Neural cell (in vitro differentiated cells): ENCODE measurements around the gene ANKS1B. TPM values are rescaled to one million over a fixed set of nuclear protein-coding genes. Genes with fewer than 3 reads are reported as not detected.

Experiments used
- H2AFZ ChIP-seq: fragments of 200-600, 300-800 bp; sonication (generic), shearing (Covaris generic); 2 replicates; pipeline ENCODE4 v1.6.0; 2014; ENCODE audit warnings: low read depth, mild to moderate bottlenecking, antibody characterized with exemption, low read length, moderate library complexity
- H3F3A ChIP-seq: fragments of 200-600 bp; shearing (Covaris generic); 2 replicates; pipeline ENCODE4 v1.6.1; 2016; ENCODE audit warnings: mild to moderate bottlenecking, moderate library complexity, mixed read lengths, antibody characterized with exemption, low read length; ENCODE audit not compliant: insufficient read depth, poor library complexity, severe bottlenecking
- H3K27ac ChIP-seq: fragments of 200-600, 300-800 bp; sonication (generic), shearing (Covaris generic); 2 replicates; pipeline ENCODE4 v1.5.1; 2014; ENCODE audit warnings: mild to moderate bottlenecking, low read length, moderate library complexity
- H3K27me3 ChIP-seq: fragments of 300-800, 200-600 bp; sonication (generic), shearing (Covaris generic); 2 replicates; pipeline ENCODE4 v1.6.0; 2014; ENCODE audit warnings: mild to moderate bottlenecking, low read depth, low read length, moderate library complexity; ENCODE audit not compliant: insufficient read depth
- H3K36me3 ChIP-seq: fragments of 300-800, 200-600 bp; sonication (generic), shearing (Covaris generic); 2 replicates; pipeline ENCODE4 v1.5.1; 2014; ENCODE audit warnings: mild to moderate bottlenecking, antibody characterized with exemption, low read length, moderate library complexity; ENCODE audit not compliant: insufficient read depth
- H3K4me2 ChIP-seq: fragments of 300-800, 200-600 bp; sonication (generic), shearing (Covaris generic); 2 replicates; pipeline ENCODE4 v1.6.0; 2014; ENCODE audit warnings: mild to moderate bottlenecking, low read length
- H3K4me3 ChIP-seq: fragments of 300-800, 200-600 bp; sonication (generic), shearing (Covaris generic); 2 replicates; pipeline ENCODE4 v1.5.1; 2014; ENCODE audit warnings: mild to moderate bottlenecking, low read length, moderate library complexity
- H3K79me2 ChIP-seq: fragments of 200-600 bp; shearing (Covaris generic); replicated peaks from 2 replicates; pipeline ENCODE4 v1.6.0; 2014; ENCODE audit warnings: mild to moderate bottlenecking, low read length, moderate library complexity; ENCODE audit not compliant: insufficient read depth
- H3K9ac ChIP-seq: fragments of 300-800, 200-600 bp; sonication (generic), shearing (Covaris generic); 2 replicates; pipeline ENCODE4 v1.6.1; 2016; ENCODE audit warnings: mild to moderate bottlenecking, low read length, mixed read lengths
- H3K9me2 ChIP-seq: fragments of 200-600 bp; shearing (Covaris generic); 2 replicates; pipeline ENCODE4 v1.6.1; 2016; ENCODE audit warnings: mild to moderate bottlenecking, low read length, mixed read lengths; ENCODE audit not compliant: insufficient read depth
- H3K9me3 ChIP-seq: fragments of 200-600, 300-800 bp; sonication (generic), shearing (Covaris generic); 2 replicates; pipeline ENCODE4 v1.6.1; 2016; ENCODE audit warnings: mild to moderate bottlenecking, mixed run types, low read length, moderate library complexity, mixed read lengths
- H4K20me1 ChIP-seq: fragments of 200-600 bp; shearing (Covaris generic); 2 replicates; pipeline ENCODE4 v1.6.1; 2016; ENCODE audit warnings: mild to moderate bottlenecking, mixed run types; ENCODE audit not compliant: insufficient read depth
- EP300 ChIP-seq: fragments of 450-650 bp; conservative IDR thresholded peaks from 2 replicates; pipeline ENCODE4 v1.6.1; 2014; ENCODE audit warnings: antibody characterized with exemption, mild to moderate bottlenecking, moderate library complexity; ENCODE audit not compliant: poor library complexity, severe bottlenecking
- EZH2 ChIP-seq: fragments of 200-600, 300-800 bp; shearing (Covaris generic), sonication (generic); IDR thresholded peaks from 2 replicates; pipeline ENCODE4 v1.6.1; 2014; ENCODE audit warnings: antibody characterized with exemption, low read length, borderline replicate concordance, mild to moderate bottlenecking; ENCODE audit not compliant: insufficient read depth, poor library complexity, severe bottlenecking
- MXI1 ChIP-seq: fragments of 450-650 bp; conservative IDR thresholded peaks from 2 replicates; pipeline ENCODE4 v1.6.1; 2014; ENCODE audit warnings: antibody characterized with exemption, mild to moderate bottlenecking; ENCODE audit not compliant: poor library complexity, severe bottlenecking
- POLR2AphosphoS5 ChIP-seq: IDR thresholded peaks from 2 replicates; pipeline ENCODE4 v1.6.1; 2012
- RAD21 ChIP-seq: fragments of 450-650 bp; conservative IDR thresholded peaks from 2 replicates; pipeline ENCODE4 v1.6.1; 2014; ENCODE audit warnings: antibody characterized with exemption, mild to moderate bottlenecking, moderate library complexity
- SMC3 ChIP-seq: fragments of 450-650 bp; conservative IDR thresholded peaks from 2 replicates; pipeline ENCODE4 v1.6.1; 2014; ENCODE audit warnings: antibody characterized with exemption, mild to moderate bottlenecking, moderate library complexity; ENCODE audit not compliant: poor library complexity
- TAF1 ChIP-seq: IDR thresholded peaks from 2 replicates; pipeline ENCODE4 v1.6.1; 2012; ENCODE audit warnings: low read depth
- polyA plus RNA-seq: library from polyadenylated mRNA; depleted of rRNA; stranded (reverse); fragments of >200 nt; gene quantifications from 2 replicates; pipeline ENCODE4 v1.2.3, GENCODE V29; 2014
- TF ChIP-seq, protein P1 (sequence below): fragments of 450-650 bp; IDR thresholded peaks from 2 replicates; pipeline ENCODE4 v1.5.1; 2014; ENCODE audit warnings: antibody characterized with exemption, mild to moderate bottlenecking, moderate library complexity; ENCODE audit not compliant: poor library complexity, severe bottlenecking
- TF ChIP-seq, protein P2 (sequence below): IDR thresholded peaks from 2 replicates; pipeline ENCODE4 v1.6.1; 2012; ENCODE audit warnings: borderline replicate concordance

The ANKS1B gene
- polyA plus RNA-seq, 1 donor from 2014 or later, result 65.6 TPM

DNA sequence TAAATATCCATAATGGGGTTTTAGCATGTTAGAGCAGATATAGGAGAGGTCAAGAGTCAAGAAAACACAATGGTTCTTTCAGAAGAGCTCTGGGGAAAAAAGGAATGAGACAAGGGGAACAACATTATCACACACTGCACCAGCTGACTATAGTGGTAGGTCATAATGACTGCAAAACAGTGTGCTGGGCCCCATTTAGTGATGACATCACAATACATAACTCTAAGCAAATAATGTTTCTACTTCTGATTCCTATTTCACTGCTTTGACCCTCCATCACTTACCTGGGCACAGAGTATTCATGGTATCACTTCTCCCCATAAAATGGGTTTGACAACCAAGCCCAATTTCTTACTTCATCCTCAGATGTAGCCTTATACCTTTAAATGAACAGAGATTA, 275.1 kb downstream of the ANKS1B start:
- no peaks in the 10 kb centered on the region for H3K36me3 ChIP-seq
- no peak overlapping the region for H3K4me2 ChIP-seq
- H3K9ac ChIP-seq, result no peak overlapping the region
- no peaks in the 10 kb centered on the region for H3K9me2 ChIP-seq
- no peaks in the 10 kb centered on the region for H3K79me2 ChIP-seq
- H3F3A ChIP-seq, result no peaks in the 10 kb centered on the region
- no peak overlapping the region for H3K4me3 ChIP-seq
- TF ChIP-seq EZH2 (no peak), RAD21 (no peak), SMC3 (no peak), EP300 (no peak), TAF1 (no peak), POLR2AphosphoS5 (no peak)
- TF ChIP-seq, protein P1, sequence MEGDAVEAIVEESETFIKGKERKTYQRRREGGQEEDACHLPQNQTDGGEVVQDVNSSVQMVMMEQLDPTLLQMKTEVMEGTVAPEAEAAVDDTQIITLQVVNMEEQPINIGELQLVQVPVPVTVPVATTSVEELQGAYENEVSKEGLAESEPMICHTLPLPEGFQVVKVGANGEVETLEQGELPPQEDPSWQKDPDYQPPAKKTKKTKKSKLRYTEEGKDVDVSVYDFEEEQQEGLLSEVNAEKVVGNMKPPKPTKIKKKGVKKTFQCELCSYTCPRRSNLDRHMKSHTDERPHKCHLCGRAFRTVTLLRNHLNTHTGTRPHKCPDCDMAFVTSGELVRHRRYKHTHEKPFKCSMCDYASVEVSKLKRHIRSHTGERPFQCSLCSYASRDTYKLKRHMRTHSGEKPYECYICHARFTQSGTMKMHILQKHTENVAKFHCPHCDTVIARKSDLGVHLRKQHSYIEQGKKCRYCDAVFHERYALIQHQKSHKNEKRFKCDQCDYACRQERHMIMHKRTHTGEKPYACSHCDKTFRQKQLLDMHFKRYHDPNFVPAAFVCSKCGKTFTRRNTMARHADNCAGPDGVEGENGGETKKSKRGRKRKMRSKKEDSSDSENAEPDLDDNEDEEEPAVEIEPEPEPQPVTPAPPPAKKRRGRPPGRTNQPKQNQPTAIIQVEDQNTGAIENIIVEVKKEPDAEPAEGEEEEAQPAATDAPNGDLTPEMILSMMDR, result no peak
- H3K27me3 ChIP-seq, result no peaks in the 10 kb centered on the region
- H2AFZ ChIP-seq, result no peak overlapping the region
- no peak overlapping the region for H3K27ac ChIP-seq
- no peaks in the 10 kb centered on the region for H4K20me1 ChIP-seq
- H3K9me3 ChIP-seq, result no peaks in the 10 kb centered on the region

DNA sequence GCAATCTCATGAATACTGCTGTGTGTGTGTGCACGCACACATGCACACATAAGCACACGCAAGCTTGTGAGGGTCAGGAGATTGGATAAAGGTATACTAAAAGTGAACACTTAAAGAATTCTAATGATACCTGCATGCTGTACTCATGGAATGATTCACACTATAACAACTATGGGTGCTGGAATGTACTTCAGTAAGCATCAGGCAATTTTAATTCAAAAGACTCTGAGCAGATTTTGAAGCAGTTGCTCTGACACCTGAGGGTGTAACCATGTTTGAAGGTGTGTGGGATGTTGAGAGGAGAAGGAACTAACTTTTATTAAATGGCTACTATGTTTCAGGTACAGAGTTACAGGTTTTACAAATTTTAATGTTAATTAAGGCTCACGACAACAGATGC, 275.6 kb downstream of the ANKS1B start:
- no peaks in the 10 kb centered on the region for H3F3A ChIP-seq
- no peak overlapping the region for H3K4me2 ChIP-seq
- H2AFZ ChIP-seq, result no peak overlapping the region
- no peaks in the 10 kb centered on the region for H4K20me1 ChIP-seq
- H3K9me2 ChIP-seq, result no peaks in the 10 kb centered on the region
- H3K4me3 ChIP-seq, result no peak overlapping the region
- no peaks in the 10 kb centered on the region for H3K79me2 ChIP-seq
- TF ChIP-seq POLR2AphosphoS5 (no peak), SMC3 (no peak), TAF1 (no peak), MXI1 (no peak), EZH2 (no peak)
- TF ChIP-seq, protein P1, result no peak
- TF ChIP-seq, protein P2, sequence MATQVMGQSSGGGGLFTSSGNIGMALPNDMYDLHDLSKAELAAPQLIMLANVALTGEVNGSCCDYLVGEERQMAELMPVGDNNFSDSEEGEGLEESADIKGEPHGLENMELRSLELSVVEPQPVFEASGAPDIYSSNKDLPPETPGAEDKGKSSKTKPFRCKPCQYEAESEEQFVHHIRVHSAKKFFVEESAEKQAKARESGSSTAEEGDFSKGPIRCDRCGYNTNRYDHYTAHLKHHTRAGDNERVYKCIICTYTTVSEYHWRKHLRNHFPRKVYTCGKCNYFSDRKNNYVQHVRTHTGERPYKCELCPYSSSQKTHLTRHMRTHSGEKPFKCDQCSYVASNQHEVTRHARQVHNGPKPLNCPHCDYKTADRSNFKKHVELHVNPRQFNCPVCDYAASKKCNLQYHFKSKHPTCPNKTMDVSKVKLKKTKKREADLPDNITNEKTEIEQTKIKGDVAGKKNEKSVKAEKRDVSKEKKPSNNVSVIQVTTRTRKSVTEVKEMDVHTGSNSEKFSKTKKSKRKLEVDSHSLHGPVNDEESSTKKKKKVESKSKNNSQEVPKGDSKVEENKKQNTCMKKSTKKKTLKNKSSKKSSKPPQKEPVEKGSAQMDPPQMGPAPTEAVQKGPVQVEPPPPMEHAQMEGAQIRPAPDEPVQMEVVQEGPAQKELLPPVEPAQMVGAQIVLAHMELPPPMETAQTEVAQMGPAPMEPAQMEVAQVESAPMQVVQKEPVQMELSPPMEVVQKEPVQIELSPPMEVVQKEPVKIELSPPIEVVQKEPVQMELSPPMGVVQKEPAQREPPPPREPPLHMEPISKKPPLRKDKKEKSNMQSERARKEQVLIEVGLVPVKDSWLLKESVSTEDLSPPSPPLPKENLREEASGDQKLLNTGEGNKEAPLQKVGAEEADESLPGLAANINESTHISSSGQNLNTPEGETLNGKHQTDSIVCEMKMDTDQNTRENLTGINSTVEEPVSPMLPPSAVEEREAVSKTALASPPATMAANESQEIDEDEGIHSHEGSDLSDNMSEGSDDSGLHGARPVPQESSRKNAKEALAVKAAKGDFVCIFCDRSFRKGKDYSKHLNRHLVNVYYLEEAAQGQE, result no peak
- H3K9ac ChIP-seq, result no peak overlapping the region
- H3K27ac ChIP-seq, result no peak overlapping the region
- H3K27me3 ChIP-seq, result no peaks in the 10 kb centered on the region
- H3K36me3 ChIP-seq, result no peaks in the 10 kb centered on the region
- H3K9me3 ChIP-seq, result no peaks in the 10 kb centered on the region
